Measurements from ENCODE around the gene RTN4RL2.

DNA sequence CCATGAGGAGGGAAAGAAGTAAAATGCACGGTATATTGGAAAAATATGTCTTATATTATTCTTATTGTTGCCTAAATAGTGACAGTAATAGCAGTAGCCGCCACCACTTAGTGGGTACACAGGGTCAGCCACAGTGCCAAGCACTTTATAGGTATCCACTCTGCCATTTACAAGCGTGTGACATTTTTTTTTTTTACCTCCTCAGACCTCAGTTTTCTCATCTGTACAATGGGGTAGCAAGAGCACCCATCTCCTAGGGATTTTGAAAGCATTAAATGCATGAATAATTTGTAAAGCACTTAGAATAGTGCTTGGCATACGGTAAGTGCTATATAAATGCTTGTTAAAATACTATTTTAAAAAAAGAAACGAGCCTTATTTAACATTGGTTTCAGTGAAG is 8.9 kb downstream of the RTN4RL2 start:
- TF ChIP-seq CTCF (IDR thresholded peaks at IDR 0.05): no peak
- TF ChIP-seq POLR2A (IDR thresholded peaks at IDR 0.05): no peak
- no peak for TF ChIP-seq POLR2AphosphoS5 (IDR thresholded peaks at IDR 0.05)
- no peak for TF ChIP-seq EP300 (IDR thresholded peaks at IDR 0.05; ENCODE audit: low read depth)
